HUES6 (cell line): ENCODE measurements around the gene ATP6V0E2.

ENCODE experiments used
- H3K27ac ChIP-seq: 2 replicates; pipeline ENCODE4 v1.7.0; 2013; ENCODE audit warnings: low read depth, mild to moderate bottlenecking, low read length, inconsistent platforms
- H3K27me3 ChIP-seq: 2 replicates; pipeline ENCODE4 v1.6.1; 2013; ENCODE audit warnings: low read length; ENCODE audit not compliant: control insufficient read depth, insufficient read depth
- H3K36me3 ChIP-seq: 2 replicates; pipeline ENCODE4 v1.6.1; 2013; ENCODE audit warnings: low read length; ENCODE audit not compliant: control insufficient read depth, insufficient read depth
- H3K4me1 ChIP-seq: 2 replicates; pipeline ENCODE4 v1.6.1; 2013; ENCODE audit warnings: low read length; ENCODE audit not compliant: control insufficient read depth, insufficient read depth
- H3K4me3 ChIP-seq: 2 replicates; pipeline ENCODE4 v1.5.1; 2013; ENCODE audit warnings: low read depth, low read length
- H3K9ac ChIP-seq: one replicate; pipeline ENCODE4 v1.6.1; 2013; ENCODE audit warnings: mild to moderate bottlenecking, low read length
- H3K9me3 ChIP-seq: 2 replicates; pipeline ENCODE4 v1.6.1; 2013; ENCODE audit warnings: low read depth, low read length; ENCODE audit not compliant: control insufficient read depth, insufficient read depth

Gene ATP6V0E2

GRCh38 chr7:149843566-149843965 lies 30.2 kb upstream of the ATP6V0E2 start:
- peaks cover 20% of the 10 kb centered on the region for H3K27me3 ChIP-seq
- H3K4me3 ChIP-seq = no peak overlapping the region
- H3K9ac ChIP-seq = no peak overlapping the region
- H3K9me3 ChIP-seq = no peaks in the 10 kb centered on the region
- no peak overlapping the region for H3K27ac ChIP-seq
- H3K4me1 ChIP-seq = peaks cover 6% of the 10 kb centered on the region; the same call in 1 of the 2 replicates
- no peaks in the 10 kb centered on the region for H3K36me3 ChIP-seq

- no peaks in the 10 kb centered on the region for H3K36me3 ChIP-seq
- peaks cover 14% of the 10 kb centered on the region for H3K27me3 ChIP-seq
- H3K4me1 ChIP-seq = peaks cover 3% of the 10 kb centered on the region; the same call in 1 of the 2 replicates
- H3K9ac ChIP-seq = no peak overlapping the region
- H3K4me3 ChIP-seq = no peak overlapping the region
- no peak overlapping the region for H3K27ac ChIP-seq
- H3K9me3 ChIP-seq = no peaks in the 10 kb centered on the region
Measured at GRCh38 chr7:149844445-149844844, 29.3 kb upstream of the ATP6V0E2 start.

- H3K4me1 ChIP-seq = no peaks in the 10 kb centered on the region
Measured at GRCh38 chr7:149845257-149845980, 28.4 kb upstream of the ATP6V0E2 start.

GRCh38 chr7:149846021-149846420 lies 27.7 kb upstream of the ATP6V0E2 start:
- H3K36me3 ChIP-seq = no peaks in the 10 kb centered on the region
- H3K9ac ChIP-seq = no peak overlapping the region

More at GRCh38 chr7:149845257-149845980, 28.4 kb upstream of the ATP6V0E2 start:
- Histone ChIP-seq H3K36me3 (no peaks in the 10 kb centered on the region), H3K9me3 (no peaks in the 10 kb centered on the region), H3K4me3 (no peak overlapping the region), H3K9ac (no peak overlapping the region), H3K27ac (no peak overlapping the region), H3K27me3 (peaks cover 11% of the 10 kb centered on the region)

GRCh38 chr7:149846436-149847046 lies 27.2 kb upstream of the ATP6V0E2 start:
- Histone ChIP-seq H3K4me3 (no peak overlapping the region), H3K27ac (no peak overlapping the region), H3K27me3 (peaks cover 11% of the 10 kb centered on the region), H3K9ac (no peak overlapping the region), H3K9me3 (no peaks in the 10 kb centered on the region), H3K36me3 (no peaks in the 10 kb centered on the region), H3K4me1 (no peaks in the 10 kb centered on the region)

More at GRCh38 chr7:149846021-149846420, 27.7 kb upstream of the ATP6V0E2 start:
- Histone ChIP-seq H3K27me3 (peaks cover 11% of the 10 kb centered on the region), H3K27ac (no peak overlapping the region), H3K4me3 (no peak overlapping the region), H3K4me1 (no peaks in the 10 kb centered on the region), H3K9me3 (no peaks in the 10 kb centered on the region)

- no peak overlapping the region for H3K4me3 ChIP-seq
- no peak overlapping the region for H3K27ac ChIP-seq
- no peaks in the 10 kb centered on the region for H3K27me3 ChIP-seq
- no peaks in the 10 kb centered on the region for H3K36me3 ChIP-seq
- no peak overlapping the region for H3K9ac ChIP-seq
- no peaks in the 10 kb centered on the region for H3K9me3 ChIP-seq
- peaks cover 4% of the 10 kb centered on the region for H3K4me1 ChIP-seq
Measured at GRCh38 chr7:149849174-149849573, 24.6 kb upstream of the ATP6V0E2 start.

GRCh38 chr7:149850007-149850594 lies 23.7 kb upstream of the ATP6V0E2 start:
- no peaks in the 10 kb centered on the region for H3K9me3 ChIP-seq
- H3K27ac ChIP-seq = no peak overlapping the region
- no peak overlapping the region for H3K9ac ChIP-seq
- no peaks in the 10 kb centered on the region for H3K27me3 ChIP-seq
- peaks cover 14% of the 10 kb centered on the region for H3K4me1 ChIP-seq
- no peak overlapping the region for H3K4me3 ChIP-seq
- no peaks in the 10 kb centered on the region for H3K36me3 ChIP-seq

GRCh38 chr7:149850716-149851115 lies 23.1 kb upstream of the ATP6V0E2 start:
- Histone ChIP-seq H3K9ac (no peak overlapping the region), H3K27me3 (no peaks in the 10 kb centered on the region), H3K4me3 (no peak overlapping the region), H3K27ac (no peak overlapping the region), H3K9me3 (no peaks in the 10 kb centered on the region), H3K4me1 (peaks cover 20% of the 10 kb centered on the region), H3K36me3 (no peaks in the 10 kb centered on the region)

- peaks cover 25% of the 10 kb centered on the region for H3K4me1 ChIP-seq
- no peaks in the 10 kb centered on the region for H3K27me3 ChIP-seq
- no peaks in the 10 kb centered on the region for H3K9me3 ChIP-seq
- H3K27ac ChIP-seq = no peak overlapping the region
- H3K9ac ChIP-seq = no peak overlapping the region
- H3K36me3 ChIP-seq = no peaks in the 10 kb centered on the region
- H3K4me3 ChIP-seq = no peak overlapping the region
Measured at GRCh38 chr7:149851449-149851848, 22.3 kb upstream of the ATP6V0E2 start.

- Histone ChIP-seq H3K36me3 (no peaks in the 10 kb centered on the region), H3K9me3 (no peaks in the 10 kb centered on the region), H3K27me3 (no peaks in the 10 kb centered on the region), H3K27ac (no peak overlapping the region), H3K4me1 (peaks cover 25% of the 10 kb centered on the region), H3K4me3 (no peak overlapping the region), H3K9ac (no peak overlapping the region)
Measured at GRCh38 chr7:149853157-149853556, 20.6 kb upstream of the ATP6V0E2 start.
